ENCODE data around the gene MAD2L1.

Gene MAD2L1

DNA sequence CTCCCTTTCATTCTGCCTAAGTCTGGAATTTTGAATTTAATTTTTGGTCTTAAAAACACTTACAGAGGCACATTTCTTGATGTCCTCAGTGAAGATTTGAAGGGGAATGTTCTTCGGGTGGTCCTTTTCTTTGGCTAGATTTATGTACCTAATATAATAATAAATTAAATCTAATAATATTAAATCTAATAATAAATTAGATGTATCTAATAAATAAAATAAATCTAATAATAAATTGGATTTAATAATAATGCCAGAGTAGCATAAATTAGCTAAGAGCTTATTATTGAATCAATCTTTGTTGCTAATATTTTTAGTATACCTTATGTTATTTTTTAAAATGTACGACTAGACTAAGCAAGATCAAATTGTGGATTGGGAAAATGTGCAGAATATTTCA is 39.8 kb downstream of the MAD2L1 start (continued):
- TF ChIP-seq, protein P1, sequence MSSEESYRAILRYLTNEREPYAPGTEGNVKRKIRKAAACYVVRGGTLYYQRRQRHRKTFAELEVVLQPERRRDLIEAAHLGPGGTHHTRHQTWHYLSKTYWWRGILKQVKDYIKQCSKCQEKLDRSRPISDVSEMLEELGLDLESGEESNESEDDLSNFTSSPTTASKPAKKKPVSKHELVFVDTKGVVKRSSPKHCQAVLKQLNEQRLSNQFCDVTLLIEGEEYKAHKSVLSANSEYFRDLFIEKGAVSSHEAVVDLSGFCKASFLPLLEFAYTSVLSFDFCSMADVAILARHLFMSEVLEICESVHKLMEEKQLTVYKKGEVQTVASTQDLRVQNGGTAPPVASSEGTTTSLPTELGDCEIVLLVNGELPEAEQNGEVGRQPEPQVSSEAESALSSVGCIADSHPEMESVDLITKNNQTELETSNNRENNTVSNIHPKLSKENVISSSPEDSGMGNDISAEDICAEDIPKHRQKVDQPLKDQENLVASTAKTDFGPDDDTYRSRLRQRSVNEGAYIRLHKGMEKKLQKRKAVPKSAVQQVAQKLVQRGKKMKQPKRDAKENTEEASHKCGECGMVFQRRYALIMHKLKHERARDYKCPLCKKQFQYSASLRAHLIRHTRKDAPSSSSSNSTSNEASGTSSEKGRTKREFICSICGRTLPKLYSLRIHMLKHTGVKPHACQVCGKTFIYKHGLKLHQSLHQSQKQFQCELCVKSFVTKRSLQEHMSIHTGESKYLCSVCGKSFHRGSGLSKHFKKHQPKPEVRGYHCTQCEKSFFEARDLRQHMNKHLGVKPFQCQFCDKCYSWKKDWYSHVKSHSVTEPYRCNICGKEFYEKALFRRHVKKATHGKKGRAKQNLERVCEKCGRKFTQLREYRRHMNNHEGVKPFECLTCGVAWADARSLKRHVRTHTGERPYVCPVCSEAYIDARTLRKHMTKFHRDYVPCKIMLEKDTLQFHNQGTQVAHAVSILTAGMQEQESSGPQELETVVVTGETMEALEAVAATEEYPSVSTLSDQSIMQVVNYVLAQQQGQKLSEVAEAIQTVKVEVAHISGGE (tag by site-specific recombination; conservative IDR thresholded peaks at IDR 0.05; ENCODE audit: low read depth), result no peak
- TF ChIP-seq HOXC10 (CRISPR knock-in tag; IDR thresholded peaks at IDR 0.05), result no peak
- no peak for TF ChIP-seq ZNF555 (tag by site-specific recombination; conservative IDR thresholded peaks at IDR 0.05)

DNA sequence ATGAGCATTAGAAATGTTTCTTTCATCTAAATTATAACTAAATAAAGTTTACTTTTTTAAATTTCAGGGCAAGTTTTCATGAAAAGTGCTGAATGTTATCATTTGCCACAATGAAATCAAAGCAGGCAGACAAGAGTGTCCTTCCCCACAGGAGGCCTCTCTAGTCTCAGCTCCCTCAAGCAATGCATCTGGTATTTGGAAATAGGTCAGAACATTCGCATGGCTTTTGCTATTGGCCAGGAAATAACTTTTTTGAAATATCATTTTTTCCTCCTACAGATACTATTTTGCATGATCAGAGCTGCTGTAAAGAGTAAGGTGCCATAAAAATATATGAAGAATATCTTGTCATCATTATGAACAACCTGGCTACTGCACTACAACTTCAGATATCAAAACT is 41.1 kb downstream of the MAD2L1 start:
- H3K4me3 ChIP-seq (ENCODE audit: low read depth, low read length), result no peak overlapping the region
- CTCF ChIA-PET, result interaction anchor here (0.6 to 0.7 kb wide), 2 partner anchors 215 to 388 kb away, joined by 3 read pairs; no protein-coding TSS in a partner anchor
- no peak overlapping the region for H3K27ac ChIP-seq (ENCODE audit: extremely low read depth, low read depth, low read length)
- H3K9me3 ChIP-seq (ENCODE audit: control insufficient read depth, insufficient read depth, low read depth, low read length), result no peaks in the 10 kb centered on the region
- no peak for TF ChIP-seq KLF8 (tag by site-specific recombination; IDR thresholded peaks at IDR 0.05)
- no peak for TF ChIP-seq GLI2 (tag by site-specific recombination; IDR thresholded peaks at IDR 0.05; ENCODE audit: borderline replicate concordance, low read depth)
- TF ChIP-seq, protein P2, sequence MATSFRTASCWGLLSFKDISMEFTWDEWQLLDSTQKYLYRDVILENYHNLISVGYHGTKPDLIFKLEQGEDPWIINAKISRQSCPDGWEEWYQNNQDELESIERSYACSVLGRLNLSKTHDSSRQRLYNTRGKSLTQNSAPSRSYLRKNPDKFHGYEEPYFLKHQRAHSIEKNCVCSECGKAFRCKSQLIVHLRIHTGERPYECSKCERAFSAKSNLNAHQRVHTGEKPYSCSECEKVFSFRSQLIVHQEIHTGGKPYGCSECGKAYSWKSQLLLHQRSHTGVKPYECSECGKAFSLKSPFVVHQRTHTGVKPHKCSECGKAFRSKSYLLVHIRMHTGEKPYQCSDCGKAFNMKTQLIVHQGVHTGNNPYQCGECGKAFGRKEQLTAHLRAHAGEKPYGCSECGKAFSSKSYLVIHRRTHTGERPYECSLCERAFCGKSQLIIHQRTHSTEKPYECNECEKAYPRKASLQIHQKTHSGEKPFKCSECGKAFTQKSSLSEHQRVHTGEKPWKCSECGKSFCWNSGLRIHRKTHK (tag by site-specific recombination; IDR thresholded peaks at IDR 0.05), result no peak
- TF ChIP-seq ZNF10 (tag by site-specific recombination; IDR thresholded peaks at IDR 0.05), result no peak
- TF ChIP-seq, protein P3, sequence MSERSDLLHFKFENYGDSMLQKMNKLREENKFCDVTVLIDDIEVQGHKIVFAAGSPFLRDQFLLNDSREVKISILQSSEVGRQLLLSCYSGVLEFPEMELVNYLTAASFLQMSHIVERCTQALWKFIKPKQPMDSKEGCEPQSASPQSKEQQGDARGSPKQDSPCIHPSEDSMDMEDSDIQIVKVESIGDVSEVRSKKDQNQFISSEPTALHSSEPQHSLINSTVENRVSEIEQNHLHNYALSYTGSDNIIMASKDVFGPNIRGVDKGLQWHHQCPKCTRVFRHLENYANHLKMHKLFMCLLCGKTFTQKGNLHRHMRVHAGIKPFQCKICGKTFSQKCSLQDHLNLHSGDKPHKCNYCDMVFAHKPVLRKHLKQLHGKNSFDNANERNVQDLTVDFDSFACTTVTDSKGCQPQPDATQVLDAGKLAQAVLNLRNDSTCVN (tag by site-specific recombination; optimal IDR thresholded peaks at IDR 0.05), result no peak
- no peaks in the 10 kb centered on the region for H3K4me1 ChIP-seq (ENCODE audit: control insufficient read depth, insufficient read depth, low read length)
- no peaks in the 10 kb centered on the region for H3K36me3 ChIP-seq (ENCODE audit: control insufficient read depth in 2 of 2, insufficient read depth in 1 of 2, low read length in 2 of 2)
- POLR2A ChIA-PET, result no interaction called here

DNA sequence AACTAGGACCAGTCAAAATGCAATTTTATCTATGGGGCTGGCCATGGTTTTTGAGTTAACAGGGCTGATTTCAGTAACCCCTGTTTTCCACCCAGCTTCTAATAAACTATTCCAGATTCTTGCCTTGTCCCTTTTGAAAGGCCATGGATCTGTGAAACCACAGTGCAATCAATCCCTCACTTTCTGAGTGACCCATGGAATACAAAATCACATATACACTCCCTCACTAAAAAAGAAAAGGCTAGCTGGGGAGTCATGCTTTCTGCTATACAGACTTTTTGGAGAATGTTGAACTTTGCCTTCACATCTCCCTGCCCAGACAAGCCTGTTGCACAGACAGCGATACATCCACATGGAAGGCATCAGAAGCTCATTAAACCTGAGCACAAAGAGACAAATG is 47.9 kb downstream of the MAD2L1 start:
- no peaks in the 10 kb centered on the region for H3K4me1 ChIP-seq (ENCODE audit: control insufficient read depth, insufficient read depth, low read length)

DNA sequence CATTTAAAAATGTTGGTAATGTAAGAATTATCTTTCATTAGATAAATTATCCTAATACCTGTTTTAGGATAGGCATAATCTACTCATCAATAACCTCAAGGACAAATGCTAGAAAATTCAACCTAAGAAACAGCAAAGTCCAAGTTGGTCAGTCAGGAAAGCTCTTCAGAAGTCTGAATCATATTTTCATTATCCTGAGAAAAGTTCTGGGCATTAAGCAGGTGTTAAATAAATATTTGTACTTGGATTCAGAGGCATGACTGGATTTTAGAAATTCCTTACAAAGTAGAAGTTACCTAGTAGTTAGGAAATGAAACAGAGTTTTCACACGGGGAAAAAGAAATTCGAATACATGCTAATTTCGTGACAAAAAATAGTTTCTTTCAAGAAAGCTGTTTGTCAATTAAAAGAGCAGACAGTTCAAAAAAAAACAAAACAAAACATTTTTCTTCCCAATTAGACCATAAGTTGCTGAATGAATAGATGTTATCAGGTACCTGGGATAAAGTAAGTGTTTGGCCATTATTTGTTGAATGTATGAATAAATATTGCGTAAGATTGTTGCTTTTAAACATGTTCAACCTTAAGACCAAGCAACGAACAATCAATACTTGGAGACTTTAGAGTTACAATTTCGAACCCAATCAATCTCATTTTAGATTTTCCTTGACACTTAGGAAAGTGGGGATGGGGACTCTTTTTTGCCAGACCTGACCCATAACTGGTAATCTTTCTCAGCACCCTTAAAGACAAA is 48.5 kb downstream of the MAD2L1 start:
- H3K9me3 ChIP-seq (ENCODE audit: control insufficient read depth, insufficient read depth, low read depth, low read length), result no peaks in the 10 kb centered on the region
- H3K27ac ChIP-seq (ENCODE audit: extremely low read depth, low read depth, low read length), result no peak overlapping the region
- no peaks in the 10 kb centered on the region for H3K4me1 ChIP-seq (ENCODE audit: control insufficient read depth, insufficient read depth, low read length)
- no peaks in the 10 kb centered on the region for H3K36me3 ChIP-seq (ENCODE audit: control insufficient read depth in 2 of 2, insufficient read depth in 1 of 2, low read length in 2 of 2)
- ChIA-PET CTCF (no interaction called here), POLR2A (no interaction called here)
- TF ChIP-seq, protein P4, sequence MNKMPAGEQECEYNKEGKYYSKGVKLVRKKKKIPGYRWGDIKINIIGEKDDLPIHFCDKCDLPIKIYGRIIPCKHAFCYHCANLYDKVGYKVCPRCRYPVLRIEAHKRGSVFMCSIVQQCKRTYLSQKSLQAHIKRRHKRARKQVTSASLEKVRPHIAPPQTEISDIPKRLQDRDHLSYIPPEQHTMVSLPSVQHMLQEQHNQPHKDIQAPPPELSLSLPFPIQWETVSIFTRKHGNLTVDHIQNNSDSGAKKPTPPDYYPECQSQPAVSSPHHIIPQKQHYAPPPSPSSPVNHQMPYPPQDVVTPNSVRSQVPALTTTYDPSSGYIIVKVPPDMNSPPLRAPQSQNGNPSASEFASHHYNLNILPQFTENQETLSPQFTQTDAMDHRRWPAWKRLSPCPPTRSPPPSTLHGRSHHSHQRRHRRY (tag by site-specific recombination; IDR thresholded peaks at IDR 0.05), result no peak
- TF ChIP-seq ZNF777 (tag by site-specific recombination; IDR thresholded peaks at IDR 0.05; ENCODE audit: borderline replicate concordance) (no peak), SP2 (tag by site-specific recombination; IDR thresholded peaks at IDR 0.05) (no peak), ZEB2 (tag by site-specific recombination; IDR thresholded peaks at IDR 0.05) (no peak), BCL11B (tag by site-specific recombination; IDR thresholded peaks at IDR 0.05; ENCODE audit: low read depth) (no peak), ZNF585B (tag by site-specific recombination; IDR thresholded peaks at IDR 0.05) (no peak), ZNF600 (tag by site-specific recombination; IDR thresholded peaks at IDR 0.05) (no peak), ZNF391 (tag by site-specific recombination; IDR thresholded peaks at IDR 0.05; ENCODE audit: borderline replicate concordance, low read depth) (no peak)
- TF ChIP-seq, protein P5, sequence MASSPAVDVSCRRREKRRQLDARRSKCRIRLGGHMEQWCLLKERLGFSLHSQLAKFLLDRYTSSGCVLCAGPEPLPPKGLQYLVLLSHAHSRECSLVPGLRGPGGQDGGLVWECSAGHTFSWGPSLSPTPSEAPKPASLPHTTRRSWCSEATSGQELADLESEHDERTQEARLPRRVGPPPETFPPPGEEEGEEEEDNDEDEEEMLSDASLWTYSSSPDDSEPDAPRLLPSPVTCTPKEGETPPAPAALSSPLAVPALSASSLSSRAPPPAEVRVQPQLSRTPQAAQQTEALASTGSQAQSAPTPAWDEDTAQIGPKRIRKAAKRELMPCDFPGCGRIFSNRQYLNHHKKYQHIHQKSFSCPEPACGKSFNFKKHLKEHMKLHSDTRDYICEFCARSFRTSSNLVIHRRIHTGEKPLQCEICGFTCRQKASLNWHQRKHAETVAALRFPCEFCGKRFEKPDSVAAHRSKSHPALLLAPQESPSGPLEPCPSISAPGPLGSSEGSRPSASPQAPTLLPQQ (tag by site-specific recombination; IDR thresholded peaks at IDR 0.05), result no peak
- H3K4me3 ChIP-seq (ENCODE audit: low read depth, low read length), result no peak overlapping the region

More for the DNA sequence above, 47.9 kb downstream of the MAD2L1 start:
- CTCF ChIA-PET, result no interaction called here
- TF ChIP-seq SCRT1 (tag by site-specific recombination; IDR thresholded peaks at IDR 0.05; ENCODE audit: borderline replicate concordance) (no peak), ZFP37 (tag by site-specific recombination; IDR thresholded peaks at IDR 0.05) (no peak), SALL2 (tag by site-specific recombination; IDR thresholded peaks at IDR 0.05; ENCODE audit: borderline replicate concordance) (no peak), ZNF670 (tag by site-specific recombination; IDR thresholded peaks at IDR 0.05; ENCODE audit: low read depth) (no peak)
- Histone ChIP-seq H3K27ac (ENCODE audit: extremely low read depth, low read depth, low read length) (no peak overlapping the region), H3K4me3 (ENCODE audit: low read depth, low read length) (no peak overlapping the region), H3K36me3 (ENCODE audit: control insufficient read depth in 2 of 2, insufficient read depth in 1 of 2, low read length in 2 of 2) (no peaks in the 10 kb centered on the region), H3K9me3 (ENCODE audit: control insufficient read depth, insufficient read depth, low read depth, low read length) (no peaks in the 10 kb centered on the region)
- POLR2A ChIA-PET, result no interaction called here
